ENCODE measurements around the gene GRID1. TPM values are rescaled to one million over a fixed set of nuclear protein-coding genes. Genes with fewer than 3 reads are reported as not detected.

Gene GRID1
- total and polyA plus RNA-seq, 7 experiments from 2014 or later: not detected

DNA sequence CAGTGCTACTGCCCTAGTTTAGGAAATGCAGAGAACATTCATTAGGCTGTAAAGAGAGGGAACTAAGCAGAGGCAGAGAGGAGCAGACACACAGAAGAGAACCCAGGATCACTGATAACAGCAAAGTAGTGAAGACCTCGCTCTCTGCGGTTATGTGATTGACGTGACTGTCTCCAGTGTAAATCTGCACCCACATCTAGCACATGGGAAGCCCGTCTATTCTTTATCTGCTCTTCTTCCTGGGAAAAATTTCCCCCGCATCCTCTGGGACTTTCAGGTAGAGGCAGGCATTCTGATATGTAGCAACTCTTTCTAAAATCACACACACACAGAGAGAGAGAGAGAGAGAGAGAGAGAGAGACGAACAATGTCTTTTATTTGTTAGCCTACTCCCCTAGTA is 699.6 kb downstream of the GRID1 start:
- peaks cover 0 to 11% (median 3%) of the 10 kb centered on the region in 11 donors for H3K9me3 Mint-ChIP-seq
- no peak for ATAC-seq
- Histone ChIP-seq H3K9me3 (ENCODE audit: control insufficient read depth in 2 of 3, low read length in 3 of 3) (no peaks in the 10 kb centered on the region), H3K4me1 (ENCODE audit: control insufficient read depth in 2 of 2, insufficient read depth in 2 of 2, low read length in 2 of 2) (no peaks in the 10 kb centered on the region), H3K27me3 (ENCODE audit: control insufficient read depth in 2 of 2, insufficient read depth in 2 of 2, low read length in 2 of 2) (no peaks in the 10 kb centered on the region), H3K36me3 (ENCODE audit: control insufficient read depth in 2 of 3, insufficient read depth in 3 of 3, low read length in 3 of 3) (no peaks in the 10 kb centered on the region), H3K4me3 (ENCODE audit: low read length) (no peak overlapping the region), H3K27ac (ENCODE audit: low read depth, low read length) (no peak overlapping the region)
- ChIA-PET POLR2A (no interaction called here), CTCF (no interaction called here)
- H3K4me3 Mint-ChIP-seq: no peak overlapping the region
- DNase-seq: no peak
- peaks cover 0 to 4% (median 0%) of the 10 kb centered on the region in 5 donors for H3K36me3 Mint-ChIP-seq
- intact Hi-C loops (cut with micrococcal nuclease): no loop called here
- peaks cover 0 to 5% (median 0%) of the 10 kb centered on the region in 7 donors for H3K4me1 Mint-ChIP-seq
- no peak overlapping the region for H3K27ac Mint-ChIP-seq
- H3K27me3 Mint-ChIP-seq: no peaks in the 10 kb centered on the region

- Mint-ChIP-seq H3K9me3 (peaks cover 0 to 5% (median 0%) of the 10 kb centered on the region in 11 donors), H3K27me3 (no peaks in the 10 kb centered on the region), H3K4me3 (no peak overlapping the region), H3K36me3 (peaks cover 0 to 2% (median 0%) of the 10 kb centered on the region in 5 donors), H3K27ac (no peak overlapping the region), H3K4me1 (no peaks in the 10 kb centered on the region)
- POLR2A ChIA-PET: no interaction called here
- no peak overlapping the region for H3K4me3 ChIP-seq (ENCODE audit: low read length)
- DNase-seq: no peak
- no peak overlapping the region for H3K27ac ChIP-seq (ENCODE audit: low read depth, low read length)
- no peaks in the 10 kb centered on the region for H3K36me3 ChIP-seq (ENCODE audit: control insufficient read depth in 2 of 3, insufficient read depth in 3 of 3, low read length in 3 of 3)
- no peaks in the 10 kb centered on the region for H3K9me3 ChIP-seq (ENCODE audit: control insufficient read depth in 2 of 3, low read length in 3 of 3)
- no peaks in the 10 kb centered on the region for H3K4me1 ChIP-seq (ENCODE audit: control insufficient read depth in 2 of 2, insufficient read depth in 2 of 2, low read length in 2 of 2)
- no peaks in the 10 kb centered on the region for H3K27me3 ChIP-seq (ENCODE audit: control insufficient read depth in 2 of 2, insufficient read depth in 2 of 2, low read length in 2 of 2)
- no peak for ATAC-seq
- intact Hi-C loops (cut with micrococcal nuclease): no loop called here
- CTCF ChIA-PET: no interaction called here
These were observed 700.5 kb downstream of the GRID1 start for GRCh38 chr10:85666102-85666501.

- ATAC-seq: no peak
These were observed 700.9 kb downstream of the GRID1 start for GRCh38 chr10:85665681-85666080.

GRCh38 chr10:85665078-85665477 is 701.5 kb downstream of the GRID1 start:
- no peaks in the 10 kb centered on the region for H3K27me3 ChIP-seq (ENCODE audit: control insufficient read depth in 2 of 2, insufficient read depth in 2 of 2, low read length in 2 of 2)
- Mint-ChIP-seq H3K4me1 (no peaks in the 10 kb centered on the region), H3K36me3 (no peaks in the 10 kb centered on the region), H3K4me3 (no peak overlapping the region), H3K9me3 (peaks cover 0 to 3% (median 0%) of the 10 kb centered on the region in 11 donors), H3K27ac (no peak overlapping the region), H3K27me3 (no peaks in the 10 kb centered on the region)
- intact Hi-C loops (cut with micrococcal nuclease): no loop called here
- POLR2A ChIA-PET: no interaction called here
- ATAC-seq (no peak), DNase-seq (no peak)
- no peaks in the 10 kb centered on the region for H3K9me3 ChIP-seq (ENCODE audit: control insufficient read depth in 2 of 3, low read length in 3 of 3)
- CTCF ChIA-PET: no interaction called here
- no peaks in the 10 kb centered on the region for H3K36me3 ChIP-seq (ENCODE audit: control insufficient read depth in 2 of 3, insufficient read depth in 3 of 3, low read length in 3 of 3)
- no peak overlapping the region for H3K4me3 ChIP-seq (ENCODE audit: low read length)
- no peak overlapping the region for H3K27ac ChIP-seq (ENCODE audit: low read depth, low read length)
- no peaks in the 10 kb centered on the region for H3K4me1 ChIP-seq (ENCODE audit: control insufficient read depth in 2 of 2, insufficient read depth in 2 of 2, low read length in 2 of 2)

More at GRCh38 chr10:85665681-85666080, 700.9 kb downstream of the GRID1 start:
- H3K27me3 ChIP-seq (ENCODE audit: control insufficient read depth in 2 of 2, insufficient read depth in 2 of 2, low read length in 2 of 2): no peaks in the 10 kb centered on the region
- H3K4me3 Mint-ChIP-seq: no peak overlapping the region
- H3K36me3 ChIP-seq (ENCODE audit: control insufficient read depth in 2 of 3, insufficient read depth in 3 of 3, low read length in 3 of 3): no peaks in the 10 kb centered on the region
- H3K27ac ChIP-seq (ENCODE audit: low read depth, low read length): no peak overlapping the region
- H3K9me3 Mint-ChIP-seq: peaks cover 0 to 3% (median 0%) of the 10 kb centered on the region in 11 donors
- H3K9me3 ChIP-seq (ENCODE audit: control insufficient read depth in 2 of 3, low read length in 3 of 3): no peaks in the 10 kb centered on the region
- no peak overlapping the region for H3K4me3 ChIP-seq (ENCODE audit: low read length)
- ChIA-PET POLR2A (no interaction called here), CTCF (no interaction called here)
- no peaks in the 10 kb centered on the region for H3K27me3 Mint-ChIP-seq
- DNase-seq: no peak
- no peaks in the 10 kb centered on the region for H3K4me1 Mint-ChIP-seq
- no peak overlapping the region for H3K27ac Mint-ChIP-seq
- H3K4me1 ChIP-seq (ENCODE audit: control insufficient read depth in 2 of 2, insufficient read depth in 2 of 2, low read length in 2 of 2): no peaks in the 10 kb centered on the region
- H3K36me3 Mint-ChIP-seq: no peaks in the 10 kb centered on the region
- intact Hi-C loops (cut with micrococcal nuclease): no loop called here

GRCh38 chr10:85661123-85661522 is 705.5 kb downstream of the GRID1 start:
- no peak overlapping the region for H3K4me3 ChIP-seq (ENCODE audit: low read length)
- H3K4me1 ChIP-seq (ENCODE audit: control insufficient read depth in 2 of 2, insufficient read depth in 2 of 2, low read length in 2 of 2): no peaks in the 10 kb centered on the region
- Mint-ChIP-seq H3K27me3 (no peaks in the 10 kb centered on the region), H3K27ac (no peak overlapping the region), H3K9me3 (peaks cover 0 to 3% (median 0%) of the 10 kb centered on the region in 11 donors), H3K4me1 (peaks cover 0 to 4% (median 0%) of the 10 kb centered on the region in 7 donors), H3K4me3 (no peak overlapping the region), H3K36me3 (no peaks in the 10 kb centered on the region)
- ChIA-PET POLR2A (no interaction called here), CTCF (no interaction called here)
- no peak for DNase-seq
- intact Hi-C loops (cut with micrococcal nuclease): no loop called here
- H3K27me3 ChIP-seq (ENCODE audit: control insufficient read depth in 2 of 2, insufficient read depth in 2 of 2, low read length in 2 of 2): no peaks in the 10 kb centered on the region
- no peak overlapping the region for H3K27ac ChIP-seq (ENCODE audit: low read depth, low read length)
- H3K9me3 ChIP-seq (ENCODE audit: control insufficient read depth in 2 of 3, low read length in 3 of 3): no peaks in the 10 kb centered on the region
- no peak for ATAC-seq
- H3K36me3 ChIP-seq (ENCODE audit: control insufficient read depth in 2 of 3, insufficient read depth in 3 of 3, low read length in 3 of 3): no peaks in the 10 kb centered on the region

GRCh38 chr10:85659331-85659730 is 707.3 kb downstream of the GRID1 start:
- H3K4me3 ChIP-seq (ENCODE audit: low read length): no peak overlapping the region
- H3K36me3 Mint-ChIP-seq: no peaks in the 10 kb centered on the region
- H3K27ac ChIP-seq (ENCODE audit: low read depth, low read length): no peak overlapping the region
- no peak for ATAC-seq
- DNase-seq: no peak
- ChIA-PET CTCF (no interaction called here), POLR2A (no interaction called here)
- peaks cover 0 to 3% (median 0%) of the 10 kb centered on the region in 11 donors for H3K9me3 Mint-ChIP-seq
- no peaks in the 10 kb centered on the region for H3K4me1 ChIP-seq (ENCODE audit: control insufficient read depth in 2 of 2, insufficient read depth in 2 of 2, low read length in 2 of 2)
- H3K27ac Mint-ChIP-seq: no peak overlapping the region
- no peaks in the 10 kb centered on the region for H3K36me3 ChIP-seq (ENCODE audit: control insufficient read depth in 2 of 3, insufficient read depth in 3 of 3, low read length in 3 of 3)
- no peaks in the 10 kb centered on the region for H3K9me3 ChIP-seq (ENCODE audit: control insufficient read depth in 2 of 3, low read length in 3 of 3)
- H3K4me3 Mint-ChIP-seq: no peak overlapping the region
- intact Hi-C loops (cut with micrococcal nuclease): loop anchor here in 1 of 2 donors (1.0 kb wide), 1 partner anchor 47 kb away; no protein-coding TSS in a partner anchor
- H3K27me3 Mint-ChIP-seq: no peaks in the 10 kb centered on the region
- H3K4me1 Mint-ChIP-seq: peaks cover 0 to 4% (median 0%) of the 10 kb centered on the region in 7 donors
- H3K27me3 ChIP-seq (ENCODE audit: control insufficient read depth in 2 of 2, insufficient read depth in 2 of 2, low read length in 2 of 2): no peaks in the 10 kb centered on the region

GRCh38 chr10:85658518-85658917 is 708.1 kb downstream of the GRID1 start:
- H3K4me1 ChIP-seq (ENCODE audit: control insufficient read depth in 2 of 2, insufficient read depth in 2 of 2, low read length in 2 of 2): no peaks in the 10 kb centered on the region
- H3K4me3 ChIP-seq (ENCODE audit: low read length): no peak overlapping the region
- POLR2A ChIA-PET: no interaction called here
- intact Hi-C loops (cut with micrococcal nuclease): no loop called here
- Mint-ChIP-seq H3K27ac (no peak overlapping the region), H3K9me3 (peaks cover 0 to 3% (median 0%) of the 10 kb centered on the region in 11 donors), H3K27me3 (no peaks in the 10 kb centered on the region), H3K36me3 (no peaks in the 10 kb centered on the region), H3K4me1 (peaks cover 0 to 4% (median 0%) of the 10 kb centered on the region in 7 donors), H3K4me3 (no peak overlapping the region)
- H3K36me3 ChIP-seq (ENCODE audit: control insufficient read depth in 2 of 3, insufficient read depth in 3 of 3, low read length in 3 of 3): no peaks in the 10 kb centered on the region
- ATAC-seq (no peak), DNase-seq (no peak)
- H3K27ac ChIP-seq (ENCODE audit: low read depth, low read length): no peak overlapping the region
- CTCF ChIA-PET: no interaction called here
- no peaks in the 10 kb centered on the region for H3K27me3 ChIP-seq (ENCODE audit: control insufficient read depth in 2 of 2, insufficient read depth in 2 of 2, low read length in 2 of 2)
- no peaks in the 10 kb centered on the region for H3K9me3 ChIP-seq (ENCODE audit: control insufficient read depth in 2 of 3, low read length in 3 of 3)
